ENCODE data around the gene SENP6.

The SENP6 gene

GRCh38 chr6:75689576-75689975 lies 87.9 kb downstream of the SENP6 start:
- TF ChIP-seq CTCF (conservative IDR thresholded peaks at IDR 0.05; ENCODE audit: low read length) (no peak), EZH2phosphoT487 (IDR thresholded peaks at IDR 0.05; ENCODE audit: borderline replicate concordance) (no peak)
- no peaks in the 10 kb centered on the region for H3K9me2 ChIP-seq (replicated peaks; ENCODE audit: low read depth, low read length)
- H4K20me1 ChIP-seq (ENCODE audit: insufficient read depth, low read length, poor library complexity, severe bottlenecking) = no peaks in the 10 kb centered on the region
- H3K4me2 ChIP-seq (ENCODE audit: low read depth, low read length, poor library complexity, severe bottlenecking) = no peak overlapping the region
- no peak overlapping the region for H3K9ac ChIP-seq (ENCODE audit: low read depth, low read length, poor library complexity, severe bottlenecking)
- H2AFZ ChIP-seq (ENCODE audit: low read length) = no peak overlapping the region
- peaks cover 26% of the 10 kb centered on the region; the same call in 1 of the 2 replicates for H3K36me3 ChIP-seq (ENCODE audit: insufficient read depth, low read length)
- no peaks in the 10 kb centered on the region for H3K4me1 ChIP-seq (ENCODE audit: insufficient read depth, low read length, poor library complexity, severe bottlenecking)
- H3K79me2 ChIP-seq (ENCODE audit: insufficient read depth, low read length) = no peaks in the 10 kb centered on the region
- no peaks in the 10 kb centered on the region for H3F3A ChIP-seq (ENCODE audit: low read depth)
- H3K9me3 ChIP-seq (ENCODE audit: insufficient read depth, low read depth, low read length) = no peaks in the 10 kb centered on the region
- no peak overlapping the region for H3K4me3 ChIP-seq (ENCODE audit: low read length, poor library complexity, severe bottlenecking)
- no peaks in the 10 kb centered on the region for H3K27me3 ChIP-seq (ENCODE audit: insufficient read depth, low read length, poor library complexity, severe bottlenecking)

DNA sequence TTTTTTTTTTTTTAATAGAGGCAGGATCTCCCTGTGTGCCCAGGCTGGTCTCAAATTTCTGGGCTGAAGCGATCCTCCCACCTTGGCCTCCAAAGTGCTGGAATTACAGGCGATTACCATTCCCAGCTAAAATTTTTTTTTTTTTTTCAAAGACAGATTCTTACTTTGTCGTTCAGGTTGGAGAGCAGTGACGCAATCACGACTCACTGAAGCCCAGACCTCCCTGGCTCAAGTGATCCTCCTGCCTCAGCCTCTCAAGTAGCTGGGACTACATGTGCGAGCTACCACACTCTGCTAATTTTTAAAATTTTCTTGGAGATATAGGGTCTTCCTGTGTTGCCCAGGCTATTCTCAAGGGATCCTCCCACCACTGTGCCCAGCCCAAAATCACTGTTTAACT lies 89.3 kb downstream of the SENP6 start:
- Histone ChIP-seq H3K9me2 (replicated peaks; ENCODE audit: low read depth, low read length) (no peaks in the 10 kb centered on the region), H2AFZ (ENCODE audit: low read length) (no peak overlapping the region)
- TF ChIP-seq CTCF (conservative IDR thresholded peaks at IDR 0.05; ENCODE audit: low read length) (no peak), EZH2phosphoT487 (IDR thresholded peaks at IDR 0.05; ENCODE audit: borderline replicate concordance) (no peak)

GRCh38 chr6:75693534-75693933 lies 91.9 kb downstream of the SENP6 start:
- TF ChIP-seq CTCF (conservative IDR thresholded peaks at IDR 0.05; ENCODE audit: low read length) = peak; percentile 39; the same call in 1 of the 2 replicates
- no peak for TF ChIP-seq EZH2phosphoT487 (IDR thresholded peaks at IDR 0.05; ENCODE audit: borderline replicate concordance)
- no peak overlapping the region for H3K4me2 ChIP-seq (ENCODE audit: low read depth, low read length, poor library complexity, severe bottlenecking)
- peaks cover 40% of the 10 kb centered on the region for H3K36me3 ChIP-seq (ENCODE audit: insufficient read depth, low read length)

More for the DNA sequence above, 89.3 kb downstream of the SENP6 start:
- H3K27me3 ChIP-seq (ENCODE audit: insufficient read depth, low read length, poor library complexity, severe bottlenecking) = no peaks in the 10 kb centered on the region
- no peaks in the 10 kb centered on the region for H3K4me1 ChIP-seq (ENCODE audit: insufficient read depth, low read length, poor library complexity, severe bottlenecking)
- no peak overlapping the region for H3K4me3 ChIP-seq (ENCODE audit: low read length, poor library complexity, severe bottlenecking)
- no peaks in the 10 kb centered on the region for H3K9me3 ChIP-seq (ENCODE audit: insufficient read depth, low read depth, low read length)
- H3K4me2 ChIP-seq (ENCODE audit: low read depth, low read length, poor library complexity, severe bottlenecking) = no peak overlapping the region
- H3F3A ChIP-seq (ENCODE audit: low read depth) = no peaks in the 10 kb centered on the region
- H4K20me1 ChIP-seq (ENCODE audit: insufficient read depth, low read length, poor library complexity, severe bottlenecking) = no peaks in the 10 kb centered on the region
- no peaks in the 10 kb centered on the region for H3K79me2 ChIP-seq (ENCODE audit: insufficient read depth, low read length)
- H3K36me3 ChIP-seq (ENCODE audit: insufficient read depth, low read length) = peaks cover 30% of the 10 kb centered on the region
- no peak overlapping the region for H3K9ac ChIP-seq (ENCODE audit: low read depth, low read length, poor library complexity, severe bottlenecking)

More at GRCh38 chr6:75693534-75693933, 91.9 kb downstream of the SENP6 start:
- Histone ChIP-seq H3F3A (ENCODE audit: low read depth) (no peaks in the 10 kb centered on the region), H3K9ac (ENCODE audit: low read depth, low read length, poor library complexity, severe bottlenecking) (no peak overlapping the region), H3K27me3 (ENCODE audit: insufficient read depth, low read length, poor library complexity, severe bottlenecking) (no peaks in the 10 kb centered on the region), H2AFZ (ENCODE audit: low read length) (no peak overlapping the region), H4K20me1 (ENCODE audit: insufficient read depth, low read length, poor library complexity, severe bottlenecking) (no peaks in the 10 kb centered on the region), H3K4me3 (ENCODE audit: low read length, poor library complexity, severe bottlenecking) (no peak overlapping the region), H3K9me2 (replicated peaks; ENCODE audit: low read depth, low read length) (no peaks in the 10 kb centered on the region), H3K4me1 (ENCODE audit: insufficient read depth, low read length, poor library complexity, severe bottlenecking) (no peaks in the 10 kb centered on the region), H3K9me3 (ENCODE audit: insufficient read depth, low read depth, low read length) (no peaks in the 10 kb centered on the region), H3K79me2 (ENCODE audit: insufficient read depth, low read length) (no peaks in the 10 kb centered on the region)

All from Loucy (cell line).